ENCODE data around the gene LDB2.

- TF ChIP-seq POLR2AphosphoS5 (IDR thresholded peaks at IDR 0.05) (no peak), EP300 (IDR thresholded peaks at IDR 0.05) (no peak)
These were observed 343.3 kb downstream of the LDB2 start for GRCh38 chr4:16555156-16555555.
